Measurements from ENCODE around the gene LRRC4. TPM values are rescaled to one million over a fixed set of nuclear protein-coding genes. Genes with fewer than 3 reads are reported as not detected.
A peak's percentile ranks its signal among the peaks of the same experiment; 100 is the strongest.

LRRC4 gene, protein sequence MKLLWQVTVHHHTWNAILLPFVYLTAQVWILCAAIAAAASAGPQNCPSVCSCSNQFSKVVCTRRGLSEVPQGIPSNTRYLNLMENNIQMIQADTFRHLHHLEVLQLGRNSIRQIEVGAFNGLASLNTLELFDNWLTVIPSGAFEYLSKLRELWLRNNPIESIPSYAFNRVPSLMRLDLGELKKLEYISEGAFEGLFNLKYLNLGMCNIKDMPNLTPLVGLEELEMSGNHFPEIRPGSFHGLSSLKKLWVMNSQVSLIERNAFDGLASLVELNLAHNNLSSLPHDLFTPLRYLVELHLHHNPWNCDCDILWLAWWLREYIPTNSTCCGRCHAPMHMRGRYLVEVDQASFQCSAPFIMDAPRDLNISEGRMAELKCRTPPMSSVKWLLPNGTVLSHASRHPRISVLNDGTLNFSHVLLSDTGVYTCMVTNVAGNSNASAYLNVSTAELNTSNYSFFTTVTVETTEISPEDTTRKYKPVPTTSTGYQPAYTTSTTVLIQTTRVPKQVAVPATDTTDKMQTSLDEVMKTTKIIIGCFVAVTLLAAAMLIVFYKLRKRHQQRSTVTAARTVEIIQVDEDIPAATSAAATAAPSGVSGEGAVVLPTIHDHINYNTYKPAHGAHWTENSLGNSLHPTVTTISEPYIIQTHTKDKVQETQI
- total RNA-seq = 1 to 10 TPM in 2 of 4 donors, under 1 TPM in 2; 0.29 to 2.5 (median 1.2) TPM

DNA sequence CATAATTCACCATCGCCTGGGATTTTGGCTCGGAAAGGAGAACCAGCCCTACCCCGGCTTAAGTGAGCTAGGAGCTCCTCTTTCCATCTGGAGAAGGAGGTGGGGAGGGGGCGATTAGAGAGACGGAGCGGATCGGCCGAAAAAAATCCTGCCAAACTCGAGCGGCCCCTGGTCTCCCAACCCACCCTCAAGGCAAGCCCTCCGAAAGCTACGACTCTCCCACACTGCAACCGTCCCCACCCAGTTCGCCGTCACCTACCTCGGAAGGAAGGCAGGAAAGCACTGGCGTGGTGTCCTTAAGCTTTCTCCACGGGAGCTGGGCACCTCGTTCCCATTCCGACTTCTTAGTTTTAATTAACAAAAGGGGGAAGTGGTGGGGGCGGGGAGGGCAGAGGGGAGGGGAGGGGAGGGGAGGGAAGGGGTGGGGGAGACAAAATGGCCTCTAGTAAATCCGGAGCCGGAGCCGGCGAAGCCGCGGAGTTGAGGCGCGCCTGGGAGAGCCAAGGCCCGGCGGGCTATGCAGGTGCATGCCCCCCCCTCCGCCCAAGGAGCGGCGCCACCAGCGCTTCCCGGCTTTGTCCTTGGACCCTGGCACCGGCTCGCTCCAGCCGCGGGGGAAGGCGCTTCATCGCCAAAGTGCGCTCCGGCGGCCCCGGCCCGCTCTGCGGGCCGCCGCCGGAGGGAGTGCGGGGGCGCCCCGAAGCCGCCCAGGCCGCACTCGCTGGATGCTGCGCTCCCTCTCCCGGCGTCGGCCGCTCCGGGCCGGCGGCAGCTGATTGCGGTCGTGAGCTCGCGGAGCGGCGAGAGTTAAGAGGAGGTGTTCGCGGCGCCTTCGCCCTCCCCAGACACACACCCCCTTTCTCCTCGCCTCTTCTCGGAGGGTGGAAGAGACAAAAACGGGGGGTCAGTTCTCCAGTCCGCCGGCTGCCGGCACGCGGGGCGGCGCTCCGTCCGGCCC is at the start of gene LRRC4:
LRRC4 (minus strand) TSS at position 784 of the 958 bp plus-strand sequence. CDS start 797 bp downstream, outside the sequence.
- Histone ChIP-seq H3K27me3 (no peaks in the 10 kb centered on the region), H3K9me3 (no peaks in the 10 kb centered on the region), H3K27ac (peak within 1 kb of the TSS; percentile 44 to 55), H3K4me3 (peak within 1 kb of the TSS; percentile 25 to 49), H3K4me1 (peaks cover 5 to 6% of the 10 kb centered on the region in 2 donors), H3K36me3 (no peaks in the 10 kb centered on the region)
- TF ChIP-seq POLR2A (IDR thresholded peaks at IDR 0.05) (no peak), CTCF (IDR thresholded peaks at IDR 0.05) (peak in 2 of 4 experiments; percentile 15 to 25)
- intact Hi-C loops (cut with DNase I; ENCODE audit: low total_unique reads) = no loop called here
- DNase-seq = peak in 1 of 2 donors; percentile 28

GRCh38 chr7:128080169-128080568 is 48.9 kb upstream of the LRRC4 start:
- H3K4me3 ChIP-seq = no peak overlapping the region
- TF ChIP-seq POLR2A (IDR thresholded peaks at IDR 0.05) (no peak), CTCF (IDR thresholded peaks at IDR 0.05) (no peak)
- H3K36me3 ChIP-seq = no peaks in the 10 kb centered on the region
- intact Hi-C loops (cut with DNase I; ENCODE audit: low total_unique reads) = no loop called here
- H3K27me3 ChIP-seq = no peaks in the 10 kb centered on the region
- H3K27ac ChIP-seq = no peak overlapping the region
- H3K9me3 ChIP-seq = no peaks in the 10 kb centered on the region
- DNase-seq = no peak
- no peaks in the 10 kb centered on the region for H3K4me1 ChIP-seq

- Histone ChIP-seq H3K36me3 (no peaks in the 10 kb centered on the region), H3K4me1 (no peaks in the 10 kb centered on the region), H3K27me3 (no peaks in the 10 kb centered on the region), H3K4me3 (no peak overlapping the region), H3K9me3 (no peaks in the 10 kb centered on the region), H3K27ac (no peak overlapping the region)
- intact Hi-C loops (cut with DNase I; ENCODE audit: low total_unique reads) = no loop called here
- TF ChIP-seq CTCF (IDR thresholded peaks at IDR 0.05) = no peak
- TF ChIP-seq POLR2A (IDR thresholded peaks at IDR 0.05) = no peak
- no peak for DNase-seq
Measured at GRCh38 chr7:128078309-128078708, 47.1 kb upstream of the LRRC4 start.

DNA sequence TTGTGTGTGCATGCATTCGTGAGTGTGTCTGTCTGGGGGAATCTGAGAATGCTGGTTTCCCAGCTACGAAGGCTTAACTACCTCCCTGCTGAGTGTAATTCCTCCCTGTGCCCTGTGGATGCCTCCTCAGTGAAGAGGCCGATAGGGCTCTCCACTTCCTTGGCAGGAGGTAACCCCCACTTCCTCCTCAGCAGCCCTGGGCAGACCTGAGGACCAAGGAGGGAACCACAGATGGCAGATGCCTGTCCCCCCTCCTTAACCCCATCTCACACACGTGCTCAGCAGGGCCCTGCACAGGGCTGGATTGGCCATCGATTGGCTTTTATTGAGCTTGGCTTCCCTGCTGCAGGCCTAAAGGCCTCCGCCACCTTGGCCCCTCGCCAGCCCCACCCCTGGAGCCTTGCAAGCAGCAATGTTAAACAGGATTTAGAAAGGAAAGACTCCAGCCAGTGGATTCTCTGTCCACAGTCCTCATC is 45.6 kb upstream of the LRRC4 start:
- H3K27ac ChIP-seq = no peak overlapping the region
- H3K4me3 ChIP-seq = no peak overlapping the region
- no peaks in the 10 kb centered on the region for H3K4me1 ChIP-seq
- H3K9me3 ChIP-seq = no peaks in the 10 kb centered on the region
- DNase-seq = peak in 1 of 2 donors; percentile 42
- H3K36me3 ChIP-seq = no peaks in the 10 kb centered on the region
- TF ChIP-seq CTCF (IDR thresholded peaks at IDR 0.05) = no peak
- no peak for TF ChIP-seq POLR2A (IDR thresholded peaks at IDR 0.05)
- intact Hi-C loops (cut with DNase I; ENCODE audit: low total_unique reads) = no loop called here
- H3K27me3 ChIP-seq = no peaks in the 10 kb centered on the region

All from uterus (tissue), 4 donors.